Gastroesophageal sphincter (tissue), 3 donors: ENCODE results near the gene ADAM12.

Experiments used
- CTCF ChIP-seq, 4 experiments: fragments of 200-600 bp in 2 of 4; fragments of 450-650 bp in 2 of 4; sonication (generic) in 1 of 4; IDR thresholded peaks; one replicate each; pipeline ENCODE4 v1.5.1; 2017 to 2019; ENCODE audit warnings: antibody characterized with exemption in 4 of 4, mild to moderate bottlenecking in 2 of 4, moderate library complexity in 2 of 4
- EP300 ChIP-seq: sonication (generic); formaldehyde crosslinking; IDR thresholded peaks from one replicate; pipeline ENCODE4 v1.6.1; 2017; ENCODE audit warnings: antibody characterized with exemption, mild to moderate bottlenecking
- POLR2A ChIP-seq, 2 donors: fragments of 450-650 bp; IDR thresholded peaks; one replicate each; pipeline ENCODE4 v1.6.1; 2017; ENCODE audit warnings: antibody characterized with exemption in 2 of 2, mild to moderate bottlenecking in 2 of 2, moderate library complexity in 1 of 2

- TF ChIP-seq CTCF (IDR thresholded peaks at IDR 0.05) (no peak), POLR2A (IDR thresholded peaks at IDR 0.05) (no peak), EP300 (no peak)
Measured at GRCh38 chr10:126431816-126432215, 43.5 kb upstream of the ADAM12 start.
